Epithelial cell of proximal tubule (primary cell): ENCODE results near the gene OR52E2. TPM values are rescaled to one million over a fixed set of nuclear protein-coding genes. Genes with fewer than 3 reads are reported as not detected.

ENCODE experiments used
- DNase-seq: peaks from one replicate; pipeline ENCODE4 v3.0.0-alpha.2; 2011; ENCODE audit warnings: low read depth
- H3K4me3 ChIP-seq: 2 replicates; pipeline ENCODE4 v1.5.1; 2011; ENCODE audit warnings: low read depth, mild to moderate bottlenecking, low read length
- total RNA-seq: library from RNA; depleted of rRNA; stranded (reverse); fragments of >200 nt; gene quantifications from 2 replicates; pipeline ENCODE4 v1.2.3, GENCODE V29; 2015
- TF ChIP-seq, protein P1 (sequence below): conservative IDR thresholded peaks from 2 replicates; pipeline ENCODE4 v1.5.1; 2012; ENCODE audit warnings: low read depth, mild to moderate bottlenecking, low read length

Gene OR52E2
- not detected in 2 replicates for total RNA-seq

DNA sequence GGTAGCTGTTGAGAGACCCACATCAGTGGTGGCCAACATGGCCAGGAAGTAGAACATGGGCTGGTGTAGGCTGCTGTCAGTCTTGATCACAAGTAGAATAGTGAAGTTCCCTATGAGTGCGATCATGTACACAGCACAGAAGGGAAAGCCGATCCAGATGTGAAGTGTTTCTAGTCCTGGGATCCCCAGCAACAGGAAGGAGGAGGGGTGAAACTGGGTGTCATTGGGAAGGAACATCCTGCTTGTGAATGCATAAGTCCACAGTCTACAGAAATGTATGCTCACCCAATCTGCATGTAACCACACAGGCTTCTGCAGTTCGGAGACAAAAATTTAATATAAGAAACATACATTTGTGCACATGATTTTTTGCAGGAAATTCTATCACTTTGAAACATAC lies at the start of gene OR52E2:
TSS of gene OR52E2 (minus strand) at position 237 of the 400 bp plus-strand sequence. CDS start at position 237, 0 bp downstream.
- no peak for DNase-seq
- no peak within 1 kb of the TSS for H3K4me3 ChIP-seq
- TF ChIP-seq, protein P1, sequence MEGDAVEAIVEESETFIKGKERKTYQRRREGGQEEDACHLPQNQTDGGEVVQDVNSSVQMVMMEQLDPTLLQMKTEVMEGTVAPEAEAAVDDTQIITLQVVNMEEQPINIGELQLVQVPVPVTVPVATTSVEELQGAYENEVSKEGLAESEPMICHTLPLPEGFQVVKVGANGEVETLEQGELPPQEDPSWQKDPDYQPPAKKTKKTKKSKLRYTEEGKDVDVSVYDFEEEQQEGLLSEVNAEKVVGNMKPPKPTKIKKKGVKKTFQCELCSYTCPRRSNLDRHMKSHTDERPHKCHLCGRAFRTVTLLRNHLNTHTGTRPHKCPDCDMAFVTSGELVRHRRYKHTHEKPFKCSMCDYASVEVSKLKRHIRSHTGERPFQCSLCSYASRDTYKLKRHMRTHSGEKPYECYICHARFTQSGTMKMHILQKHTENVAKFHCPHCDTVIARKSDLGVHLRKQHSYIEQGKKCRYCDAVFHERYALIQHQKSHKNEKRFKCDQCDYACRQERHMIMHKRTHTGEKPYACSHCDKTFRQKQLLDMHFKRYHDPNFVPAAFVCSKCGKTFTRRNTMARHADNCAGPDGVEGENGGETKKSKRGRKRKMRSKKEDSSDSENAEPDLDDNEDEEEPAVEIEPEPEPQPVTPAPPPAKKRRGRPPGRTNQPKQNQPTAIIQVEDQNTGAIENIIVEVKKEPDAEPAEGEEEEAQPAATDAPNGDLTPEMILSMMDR: no peak

GRCh38 chr11:5107285-5107684 lies 47.9 kb upstream of the OR52E2 start:
- no peak for DNase-seq
- TF ChIP-seq, protein P1: no peak
- H3K4me3 ChIP-seq: no peak overlapping the region

- no peak for DNase-seq
- TF ChIP-seq, protein P1: no peak
- H3K4me3 ChIP-seq: no peak overlapping the region
Measured at GRCh38 chr11:5103066-5103465, 43.6 kb upstream of the OR52E2 start.

GRCh38 chr11:5102246-5102645 lies 42.8 kb upstream of the OR52E2 start:
- H3K4me3 ChIP-seq: no peak overlapping the region
- DNase-seq: no peak
- TF ChIP-seq, protein P1: no peak

DNA sequence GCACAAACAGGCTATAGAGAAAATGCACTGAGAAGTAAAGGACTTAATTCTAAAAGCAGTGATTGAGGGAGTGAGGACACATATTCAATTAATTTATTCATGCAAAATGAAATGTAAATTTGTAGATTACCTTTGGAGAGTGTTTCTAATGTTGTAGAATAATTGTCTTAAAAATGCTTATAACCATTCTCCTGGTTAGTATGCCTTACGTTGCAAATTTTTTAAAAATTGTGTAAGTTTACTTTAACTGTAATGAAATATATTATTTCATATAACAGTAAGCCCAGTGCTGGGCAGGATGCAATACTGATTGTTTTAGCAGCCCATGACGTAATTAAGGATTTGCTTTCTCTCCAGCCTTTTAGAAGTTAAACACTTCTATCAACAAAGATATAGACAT lies 36.6 kb upstream of the OR52E2 start:
- TF ChIP-seq, protein P1: no peak
- H3K4me3 ChIP-seq: no peak overlapping the region
- DNase-seq: no peak

DNA sequence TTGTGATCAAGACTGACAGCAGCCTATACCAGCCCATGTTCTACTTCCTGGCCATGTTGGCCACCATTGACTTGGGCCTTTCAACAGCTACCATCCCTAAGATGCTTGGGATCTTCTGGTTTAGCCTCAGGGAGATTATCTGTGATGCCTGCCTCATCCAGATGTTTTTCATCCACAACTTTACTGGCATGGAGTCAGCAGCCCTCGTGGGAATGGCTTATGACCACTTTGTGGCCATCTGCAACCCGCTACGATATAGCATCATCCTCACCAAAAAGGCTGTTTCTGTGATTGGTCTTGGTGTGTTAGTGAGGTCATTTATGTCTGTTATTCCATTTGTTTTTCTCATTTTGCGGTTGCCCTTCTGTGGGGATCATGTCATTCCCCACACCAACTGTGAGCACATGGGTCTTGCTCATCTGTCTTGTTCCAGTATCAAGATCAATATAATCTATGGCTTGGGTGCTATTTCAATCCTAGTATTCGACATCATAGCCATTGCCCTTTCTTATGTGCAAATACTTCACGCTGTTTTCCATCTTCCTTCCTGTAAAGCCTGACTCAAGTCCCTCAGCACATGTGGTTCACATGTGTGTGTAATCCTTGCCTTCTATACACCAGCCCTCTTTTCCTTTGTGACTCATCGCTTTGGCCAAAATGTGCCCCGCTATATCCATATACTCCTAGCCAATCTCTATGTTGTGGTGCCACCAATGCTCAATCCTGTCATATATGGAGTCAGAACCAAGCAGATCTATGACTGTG lies 33.6 kb upstream of the OR52E2 start:
- H3K4me3 ChIP-seq: no peak overlapping the region
- TF ChIP-seq, protein P1: no peak
- no peak for DNase-seq

DNA sequence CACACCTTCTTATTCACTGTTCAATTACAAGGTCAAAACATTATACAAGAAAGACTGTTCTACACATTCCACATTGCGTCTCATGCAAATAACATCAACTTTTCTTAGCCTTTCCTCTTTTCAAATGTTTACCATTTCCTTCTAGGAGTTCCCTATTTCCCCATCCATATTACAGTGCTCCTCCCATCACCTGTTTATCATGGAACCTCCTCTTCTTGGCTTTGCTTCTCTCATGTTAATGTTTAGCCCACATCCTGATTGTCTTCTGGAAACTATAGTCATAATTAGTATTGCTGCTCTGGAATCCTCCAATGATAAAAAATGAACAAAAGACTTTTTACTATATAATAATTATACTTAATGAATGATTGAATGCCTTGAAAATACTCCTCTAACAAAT lies 31.2 kb upstream of the OR52E2 start:
- no peak overlapping the region for H3K4me3 ChIP-seq
- no peak for DNase-seq
- TF ChIP-seq, protein P1: no peak
